Adrenal gland (tissue), 5 donors: ENCODE measurements around the gene GLIS1.

Experiments
- POLR2A ChIP-seq, 2 donors: fragments of 450-650 bp; IDR thresholded peaks; one replicate each; pipeline ENCODE4 v1.6.1; 2017; ENCODE audit warnings: antibody characterized with exemption in 2 of 2, mild to moderate bottlenecking in 2 of 2, moderate library complexity in 1 of 2
- TF ChIP-seq, protein P1 (sequence below), 6 experiments: fragments of 450-650 bp in 4 of 6; fragments of 200-600 bp in 2 of 6; sonication (generic) in 1 of 6; IDR thresholded peaks; 1 replicate in 5 of 6; 2 replicates in 1 of 6; pipeline versions ENCODE4 v1.5.1 to v1.8.0; 2016 to 2021; ENCODE audit warnings: antibody characterized with exemption in 6 of 6, mild to moderate bottlenecking in 2 of 6, moderate library complexity in 1 of 6
- donor health status: DM: no; HTN: no; CAD: no.

DNA sequence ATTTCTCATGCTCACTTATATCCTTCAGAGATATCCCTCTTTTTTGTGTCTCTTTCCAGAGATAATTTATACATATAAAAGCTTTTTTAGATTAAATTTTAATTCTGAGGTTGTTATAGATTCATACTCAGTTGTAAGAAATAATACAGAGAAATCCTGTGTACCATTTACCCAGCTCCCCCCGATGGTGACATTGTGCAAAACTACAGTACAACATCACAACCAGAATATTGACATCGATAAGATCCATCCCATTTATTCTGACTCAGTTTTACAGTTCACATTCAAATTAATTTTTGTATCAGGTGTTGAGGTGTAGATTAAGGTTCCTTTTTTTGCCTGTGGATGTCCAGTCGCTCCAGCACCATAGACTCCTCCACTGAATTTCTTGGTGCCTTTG, 265.5 kb downstream of the GLIS1 start:
- TF ChIP-seq, protein P1, sequence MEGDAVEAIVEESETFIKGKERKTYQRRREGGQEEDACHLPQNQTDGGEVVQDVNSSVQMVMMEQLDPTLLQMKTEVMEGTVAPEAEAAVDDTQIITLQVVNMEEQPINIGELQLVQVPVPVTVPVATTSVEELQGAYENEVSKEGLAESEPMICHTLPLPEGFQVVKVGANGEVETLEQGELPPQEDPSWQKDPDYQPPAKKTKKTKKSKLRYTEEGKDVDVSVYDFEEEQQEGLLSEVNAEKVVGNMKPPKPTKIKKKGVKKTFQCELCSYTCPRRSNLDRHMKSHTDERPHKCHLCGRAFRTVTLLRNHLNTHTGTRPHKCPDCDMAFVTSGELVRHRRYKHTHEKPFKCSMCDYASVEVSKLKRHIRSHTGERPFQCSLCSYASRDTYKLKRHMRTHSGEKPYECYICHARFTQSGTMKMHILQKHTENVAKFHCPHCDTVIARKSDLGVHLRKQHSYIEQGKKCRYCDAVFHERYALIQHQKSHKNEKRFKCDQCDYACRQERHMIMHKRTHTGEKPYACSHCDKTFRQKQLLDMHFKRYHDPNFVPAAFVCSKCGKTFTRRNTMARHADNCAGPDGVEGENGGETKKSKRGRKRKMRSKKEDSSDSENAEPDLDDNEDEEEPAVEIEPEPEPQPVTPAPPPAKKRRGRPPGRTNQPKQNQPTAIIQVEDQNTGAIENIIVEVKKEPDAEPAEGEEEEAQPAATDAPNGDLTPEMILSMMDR (IDR thresholded peaks at IDR 0.05): no peak
- TF ChIP-seq POLR2A (IDR thresholded peaks at IDR 0.05): no peak
